HepG2 (cell line): ENCODE measurements around the gene SUSD6. TPM values are rescaled to one million over a fixed set of nuclear protein-coding genes. Genes with fewer than 3 reads are reported as not detected.

Experiments
- ATF1 ChIP-seq: IDR thresholded peaks from 2 replicates; pipeline ENCODE4 v1.6.1; 2016; ENCODE audit warnings: mild to moderate bottlenecking, control low read depth
- FOSL2 ChIP-seq: sonication (generic); formaldehyde crosslinking; IDR thresholded peaks from 2 replicates; pipeline ENCODE4 v1.4.0; 2020; ENCODE audit warnings: missing genetic modification reagents
- GATAD2A ChIP-seq: IDR thresholded peaks from 2 replicates; pipeline ENCODE4 v1.6.1; 2016
- GLI4 ChIP-seq: sonication (generic); formaldehyde crosslinking; IDR thresholded peaks from 2 replicates; pipeline ENCODE4 v1.5.1; 2020; ENCODE audit warnings: missing genetic modification reagents, mild to moderate bottlenecking, moderate library complexity, borderline replicate concordance
- KDM5B ChIP-seq: sonication (generic); formaldehyde crosslinking; IDR thresholded peaks from 2 replicates; pipeline ENCODE4 v1.4.0; 2020; ENCODE audit warnings: missing genetic modification reagents, mild to moderate bottlenecking, borderline replicate concordance
- KLF16 ChIP-seq, 2 experiments: sonication (generic) in 1 of 2; formaldehyde crosslinking in 1 of 2; IDR thresholded peaks; 2 replicates each; pipeline versions ENCODE4 v1.6.1 to v1.8.0; 2016 to 2023; ENCODE audit warnings: missing genetic modification reagents in 2 of 2, missing compliant biosample characterization in 1 of 2
- MTA3 ChIP-seq: sonication (generic); formaldehyde crosslinking; IDR thresholded peaks from 2 replicates; pipeline ENCODE4 v1.4.0; 2020; ENCODE audit warnings: missing genetic modification reagents
- NCOA2 ChIP-seq: sonication (generic); formaldehyde crosslinking; IDR thresholded peaks from 2 replicates; pipeline ENCODE4 v1.8.0; 2022; ENCODE audit warnings: inconsistent platforms
- PHF20 ChIP-seq: sonication (generic); formaldehyde crosslinking; IDR thresholded peaks from 2 replicates; pipeline ENCODE4 v1.5.0; 2020; ENCODE audit warnings: mild to moderate bottlenecking, missing genetic modification reagents
- TBX2 ChIP-seq: sonication (generic); formaldehyde crosslinking; IDR thresholded peaks from 2 replicates; pipeline ENCODE4 v1.5.0; 2020; ENCODE audit warnings: missing genetic modification reagents, mild to moderate bottlenecking, borderline replicate concordance
- ZNF12 ChIP-seq: sonication (generic); formaldehyde crosslinking; IDR thresholded peaks from 2 replicates; pipeline ENCODE4 v1.5.0; 2020; ENCODE audit warnings: missing genetic modification reagents
- ZNF326 ChIP-seq: sonication (generic); formaldehyde crosslinking; IDR thresholded peaks from 2 replicates; pipeline ENCODE4 v1.4.0; 2020; ENCODE audit warnings: missing genetic modification reagents, borderline replicate concordance
- ZNF34 ChIP-seq: sonication (generic); formaldehyde crosslinking; IDR thresholded peaks from 2 replicates; pipeline ENCODE4 v1.4.0; 2020; ENCODE audit warnings: mild to moderate bottlenecking, missing genetic modification reagents, borderline replicate concordance
- ZNF709 ChIP-seq: sonication (generic); formaldehyde crosslinking; IDR thresholded peaks from 2 replicates; pipeline ENCODE4 v1.5.0; 2020; ENCODE audit warnings: mild to moderate bottlenecking, missing genetic modification reagents
- polyA plus RNA-seq, 8 experiments: library from polyadenylated mRNA; depleted of rRNA in 3 of 8; stranded (reverse) in 7 of 8; unstranded in 1 of 8; fragments of >200 nt; fragmentation: Illumina TruSeq in 4 of 8; extraction: Trizol in 4 of 8; gene quantifications; 2 replicates each; pipeline versions ENCODE4 v1.2.1 to v1.2.3, GENCODE V29; 2011 to 2016; ENCODE audit warnings: low read depth in 4 of 8, missing spikeins in 1 of 8, mixed read lengths in 1 of 8; ENCODE audit not compliant: insufficient read depth in 1 of 8
- total RNA-seq, 5 experiments: library from RNA; depleted of rRNA; stranded (reverse); fragments of >200 nt; fragmentation: Illumina TruSeq; extraction: Trizol; gene quantifications; 2 replicates each; pipeline ENCODE4 v1.2.3, GENCODE V29; 2016; ENCODE audit warnings: low read depth in 1 of 5
- TF ChIP-seq, protein P1 (sequence below): IDR thresholded peaks from 2 replicates; pipeline ENCODE4 v1.6.1; 2016; ENCODE audit warnings: low read depth, borderline replicate concordance
- TF ChIP-seq, protein P2 (sequence below): IDR thresholded peaks from 2 replicates; pipeline ENCODE4 v1.6.1; 2018; ENCODE audit warnings: missing genetic modification reagents, mild to moderate bottlenecking, missing compliant biosample characterization
- TF ChIP-seq, protein P3 (sequence below): sonication (generic); formaldehyde crosslinking; IDR thresholded peaks from 2 replicates; pipeline ENCODE4 v1.4.0; 2020; ENCODE audit warnings: missing genetic modification reagents
- TF ChIP-seq, protein P4 (sequence below): IDR thresholded peaks from 2 replicates; pipeline ENCODE4 v1.4.0; 2020; ENCODE audit warnings: mild to moderate bottlenecking, missing genetic modification reagents

SUSD6 gene
- total and polyA plus RNA-seq, 2 of the 13 experiments (the other 11 are each of a cell fraction or from before 2014, with no cell fraction given): 7.2 to 7.4 TPM

DNA sequence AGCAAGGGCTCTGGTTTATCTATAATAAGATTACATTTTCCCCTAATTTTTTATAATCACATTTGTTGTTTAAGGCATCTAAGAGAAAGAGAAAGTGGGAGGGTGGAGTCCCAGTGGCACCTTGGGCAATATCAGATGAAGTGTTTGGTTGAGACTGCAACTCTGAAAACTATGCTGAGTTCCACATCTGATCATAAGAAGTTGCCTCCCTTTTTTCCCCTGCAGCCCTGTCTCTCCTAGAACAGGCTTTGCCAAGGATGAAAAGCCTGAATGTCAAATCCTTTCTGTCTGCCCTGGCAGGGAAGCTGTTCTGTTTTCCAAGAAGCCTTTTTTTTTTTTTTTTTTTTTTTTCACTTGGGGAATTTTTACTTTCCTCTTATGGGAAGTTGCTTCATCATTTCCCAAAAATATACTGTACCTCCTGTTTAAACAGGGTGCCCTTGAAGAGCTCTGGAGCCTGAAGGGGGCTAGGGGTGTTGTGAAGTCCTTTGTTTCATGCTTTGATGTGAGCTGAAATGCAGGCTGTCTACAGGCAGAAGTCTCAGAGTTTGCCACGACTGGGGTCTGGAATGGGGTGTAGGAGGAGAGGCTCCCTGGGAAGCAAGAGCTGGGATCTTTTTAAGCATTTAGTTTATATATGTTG is 71.3 kb downstream of the SUSD6 start (continued):
- TF ChIP-seq, protein P1, sequence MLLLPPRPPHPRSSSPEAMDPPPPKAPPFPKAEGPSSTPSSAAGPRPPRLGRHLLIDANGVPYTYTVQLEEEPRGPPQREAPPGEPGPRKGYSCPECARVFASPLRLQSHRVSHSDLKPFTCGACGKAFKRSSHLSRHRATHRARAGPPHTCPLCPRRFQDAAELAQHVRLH (CRISPR knock-in tag): no peak
- TF ChIP-seq TBX2 (CRISPR knock-in tag) (peak; percentile 34; the same call in 1 of the 2 replicates), FOSL2 (CRISPR knock-in tag) (0 out of 2 replicates have a peak, but pooled peaks have one; percentile 20), PHF20 (CRISPR knock-in tag) (no peak), NCOA2 (CRISPR knock-in tag) (peak; percentile 90), MTA3 (no peak), GATAD2A (CRISPR knock-in tag) (peak; percentile 20; the same call in 1 of the 2 replicates), ZNF709 (CRISPR knock-in tag) (no peak), GLI4 (no peak), ATF1 (CRISPR knock-in tag) (0 out of 2 replicates have a peak, but pooled peaks have one; percentile 21), ZNF34 (CRISPR knock-in tag) (no peak), KDM5B (CRISPR knock-in tag) (no peak), ZNF12 (CRISPR knock-in tag) (no peak), ZNF326 (CRISPR knock-in tag) (no peak), KLF16 (CRISPR knock-in tag; IDR thresholded peaks at IDR 0.05) (no peak)
- TF ChIP-seq, protein P2, sequence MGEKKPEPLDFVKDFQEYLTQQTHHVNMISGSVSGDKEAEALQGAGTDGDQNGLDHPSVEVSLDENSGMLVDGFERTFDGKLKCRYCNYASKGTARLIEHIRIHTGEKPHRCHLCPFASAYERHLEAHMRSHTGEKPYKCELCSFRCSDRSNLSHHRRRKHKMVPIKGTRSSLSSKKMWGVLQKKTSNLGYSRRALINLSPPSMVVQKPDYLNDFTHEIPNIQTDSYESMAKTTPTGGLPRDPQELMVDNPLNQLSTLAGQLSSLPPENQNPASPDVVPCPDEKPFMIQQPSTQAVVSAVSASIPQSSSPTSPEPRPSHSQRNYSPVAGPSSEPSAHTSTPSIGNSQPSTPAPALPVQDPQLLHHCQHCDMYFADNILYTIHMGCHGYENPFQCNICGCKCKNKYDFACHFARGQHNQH (CRISPR knock-in tag): peak; percentile 32; the same call in 1 of the 2 replicates
- TF ChIP-seq, protein P3, sequence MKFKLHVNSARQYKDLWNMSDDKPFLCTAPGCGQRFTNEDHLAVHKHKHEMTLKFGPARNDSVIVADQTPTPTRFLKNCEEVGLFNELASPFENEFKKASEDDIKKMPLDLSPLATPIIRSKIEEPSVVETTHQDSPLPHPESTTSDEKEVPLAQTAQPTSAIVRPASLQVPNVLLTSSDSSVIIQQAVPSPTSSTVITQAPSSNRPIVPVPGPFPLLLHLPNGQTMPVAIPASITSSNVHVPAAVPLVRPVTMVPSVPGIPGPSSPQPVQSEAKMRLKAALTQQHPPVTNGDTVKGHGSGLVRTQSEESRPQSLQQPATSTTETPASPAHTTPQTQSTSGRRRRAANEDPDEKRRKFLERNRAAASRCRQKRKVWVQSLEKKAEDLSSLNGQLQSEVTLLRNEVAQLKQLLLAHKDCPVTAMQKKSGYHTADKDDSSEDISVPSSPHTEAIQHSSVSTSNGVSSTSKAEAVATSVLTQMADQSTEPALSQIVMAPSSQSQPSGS (CRISPR knock-in tag): no peak
- TF ChIP-seq, protein P4, sequence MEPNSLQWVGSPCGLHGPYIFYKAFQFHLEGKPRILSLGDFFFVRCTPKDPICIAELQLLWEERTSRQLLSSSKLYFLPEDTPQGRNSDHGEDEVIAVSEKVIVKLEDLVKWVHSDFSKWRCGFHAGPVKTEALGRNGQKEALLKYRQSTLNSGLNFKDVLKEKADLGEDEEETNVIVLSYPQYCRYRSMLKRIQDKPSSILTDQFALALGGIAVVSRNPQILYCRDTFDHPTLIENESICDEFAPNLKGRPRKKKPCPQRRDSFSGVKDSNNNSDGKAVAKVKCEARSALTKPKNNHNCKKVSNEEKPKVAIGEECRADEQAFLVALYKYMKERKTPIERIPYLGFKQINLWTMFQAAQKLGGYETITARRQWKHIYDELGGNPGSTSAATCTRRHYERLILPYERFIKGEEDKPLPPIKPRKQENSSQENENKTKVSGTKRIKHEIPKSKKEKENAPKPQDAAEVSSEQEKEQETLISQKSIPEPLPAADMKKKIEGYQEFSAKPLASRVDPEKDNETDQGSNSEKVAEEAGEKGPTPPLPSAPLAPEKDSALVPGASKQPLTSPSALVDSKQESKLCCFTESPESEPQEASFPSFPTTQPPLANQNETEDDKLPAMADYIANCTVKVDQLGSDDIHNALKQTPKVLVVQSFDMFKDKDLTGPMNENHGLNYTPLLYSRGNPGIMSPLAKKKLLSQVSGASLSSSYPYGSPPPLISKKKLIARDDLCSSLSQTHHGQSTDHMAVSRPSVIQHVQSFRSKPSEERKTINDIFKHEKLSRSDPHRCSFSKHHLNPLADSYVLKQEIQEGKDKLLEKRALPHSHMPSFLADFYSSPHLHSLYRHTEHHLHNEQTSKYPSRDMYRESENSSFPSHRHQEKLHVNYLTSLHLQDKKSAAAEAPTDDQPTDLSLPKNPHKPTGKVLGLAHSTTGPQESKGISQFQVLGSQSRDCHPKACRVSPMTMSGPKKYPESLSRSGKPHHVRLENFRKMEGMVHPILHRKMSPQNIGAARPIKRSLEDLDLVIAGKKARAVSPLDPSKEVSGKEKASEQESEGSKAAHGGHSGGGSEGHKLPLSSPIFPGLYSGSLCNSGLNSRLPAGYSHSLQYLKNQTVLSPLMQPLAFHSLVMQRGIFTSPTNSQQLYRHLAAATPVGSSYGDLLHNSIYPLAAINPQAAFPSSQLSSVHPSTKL (CRISPR knock-in tag): peak; percentile 26
